ENCODE data around the gene TRMT1. TPM values are rescaled to one million over a fixed set of nuclear protein-coding genes. Genes with fewer than 3 reads are reported as not detected.
A peak's percentile ranks its signal among the peaks of the same experiment; 100 is the strongest.

The TRMT1 gene
- total and polyA plus RNA-seq, 2 of the 8 experiments (the other 6 are each of a cell fraction or from before 2014, with no cell fraction given): 77.4 to 99.3 TPM

DNA sequence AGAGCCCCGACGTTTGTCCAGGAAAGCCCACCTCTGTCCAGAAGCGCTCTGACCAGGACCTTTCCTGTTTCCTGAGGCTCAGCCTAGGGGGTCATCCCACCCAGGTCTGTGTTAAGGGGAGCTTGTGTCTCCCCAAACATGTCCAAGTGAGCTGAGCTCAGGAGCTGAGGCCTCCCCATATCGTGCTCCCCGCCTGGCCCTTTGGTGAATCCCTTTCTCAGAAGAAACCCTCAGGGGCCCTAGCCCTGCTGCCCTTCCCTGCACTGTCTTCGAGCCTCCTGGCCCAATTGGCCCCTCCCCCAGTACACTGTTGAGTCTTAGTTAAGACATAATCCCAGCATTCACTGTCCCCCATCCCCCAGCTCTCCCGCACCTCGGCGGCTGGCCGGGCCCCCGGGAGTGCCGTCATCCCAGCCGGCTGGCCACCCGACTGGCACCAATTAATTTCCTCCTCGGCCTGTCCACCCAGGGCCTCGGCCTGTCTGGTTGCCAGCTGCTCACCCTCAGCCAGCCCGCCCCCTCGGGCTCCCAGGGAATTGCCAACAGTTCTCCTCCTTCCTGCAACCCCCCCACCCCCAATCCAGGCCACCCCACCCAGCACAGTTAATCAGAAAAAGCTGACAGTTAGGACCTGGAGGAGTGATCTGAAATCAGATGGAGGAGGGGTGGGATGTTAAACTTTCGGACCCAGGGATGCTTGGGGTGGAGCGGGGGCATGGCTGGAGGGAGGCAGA, 47.2 kb upstream of the TRMT1 start (continued):
- TF ChIP-seq ASH2L (IDR thresholded peaks at IDR 0.05; ENCODE audit: low read length) (no peak), TCF12 (IDR thresholded peaks at IDR 0.05; ENCODE audit: low read depth, low read length) (no peak), EGR1 (IDR thresholded peaks at IDR 0.05; ENCODE audit: borderline replicate concordance, low read depth, low read length) (peak; percentile 19; the same call in 1 of the 2 replicates), POLR2A (IDR thresholded peaks at IDR 0.05; ENCODE audit: control extremely low read depth in 1 of 2, low read depth in 2 of 2, low read length in 2 of 2) (peak in 1 of 2 experiments; percentile 52; a peak in 1 of 3 replicates), GTF2F1 (IDR thresholded peaks at IDR 0.05; ENCODE audit: borderline replicate concordance, low read depth, low read length) (no peak), CHD2 (IDR thresholded peaks at IDR 0.05; ENCODE audit: low read length) (no peak), HDAC6 (IDR thresholded peaks at IDR 0.05; ENCODE audit: low read depth, low read length) (no peak), POU5F1 (IDR thresholded peaks at IDR 0.05; ENCODE audit: low read depth, low read length) (no peak), TBP (IDR thresholded peaks at IDR 0.05; ENCODE audit: low read depth, low read length) (0 out of 2 replicates have a peak, but pooled peaks have one; percentile 37), SP1 (IDR thresholded peaks at IDR 0.05; ENCODE audit: low read depth, low read length) (peak; percentile 56; the same call in 1 of the 2 replicates), CREB1 (IDR thresholded peaks at IDR 0.05) (no peak), SAP30 (IDR thresholded peaks at IDR 0.05; ENCODE audit: insufficient read depth, insufficient replicate concordance, low read length) (no peak), EP300 (IDR thresholded peaks at IDR 0.05; ENCODE audit: borderline replicate concordance in 1 of 2, low read depth in 2 of 2, low read length in 2 of 2) (peak in 1 of 2 experiments; percentile 15; a peak in 1 of 3 replicates), SUZ12 (IDR thresholded peaks at IDR 0.05; ENCODE audit: low read length) (no peak), RAD21 (IDR thresholded peaks at IDR 0.05 in 1 of 2, conservative IDR thresholded peaks at IDR 0.05 in 1 of 2; ENCODE audit: low read depth in 2 of 2, low read length in 2 of 2) (no peak), CEBPB (IDR thresholded peaks at IDR 0.05; ENCODE audit: low read depth, low read length) (no peak), GABPA (IDR thresholded peaks at IDR 0.05; ENCODE audit: borderline replicate concordance, insufficient read depth, low read length) (no peak), RBBP5 (IDR thresholded peaks at IDR 0.05; ENCODE audit: borderline replicate concordance, low read depth, low read length) (peak; percentile 58; the same call in 1 of the 2 replicates), SP4 (IDR thresholded peaks at IDR 0.05; ENCODE audit: low read length) (no peak), CHD1 (IDR thresholded peaks at IDR 0.05; ENCODE audit: low read depth, low read length) (no peak; the same call in 1 of the 2 replicates)
- TF ChIP-seq, protein P1, sequence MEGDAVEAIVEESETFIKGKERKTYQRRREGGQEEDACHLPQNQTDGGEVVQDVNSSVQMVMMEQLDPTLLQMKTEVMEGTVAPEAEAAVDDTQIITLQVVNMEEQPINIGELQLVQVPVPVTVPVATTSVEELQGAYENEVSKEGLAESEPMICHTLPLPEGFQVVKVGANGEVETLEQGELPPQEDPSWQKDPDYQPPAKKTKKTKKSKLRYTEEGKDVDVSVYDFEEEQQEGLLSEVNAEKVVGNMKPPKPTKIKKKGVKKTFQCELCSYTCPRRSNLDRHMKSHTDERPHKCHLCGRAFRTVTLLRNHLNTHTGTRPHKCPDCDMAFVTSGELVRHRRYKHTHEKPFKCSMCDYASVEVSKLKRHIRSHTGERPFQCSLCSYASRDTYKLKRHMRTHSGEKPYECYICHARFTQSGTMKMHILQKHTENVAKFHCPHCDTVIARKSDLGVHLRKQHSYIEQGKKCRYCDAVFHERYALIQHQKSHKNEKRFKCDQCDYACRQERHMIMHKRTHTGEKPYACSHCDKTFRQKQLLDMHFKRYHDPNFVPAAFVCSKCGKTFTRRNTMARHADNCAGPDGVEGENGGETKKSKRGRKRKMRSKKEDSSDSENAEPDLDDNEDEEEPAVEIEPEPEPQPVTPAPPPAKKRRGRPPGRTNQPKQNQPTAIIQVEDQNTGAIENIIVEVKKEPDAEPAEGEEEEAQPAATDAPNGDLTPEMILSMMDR (IDR thresholded peaks at IDR 0.05; ENCODE audit: control extremely low read depth in 1 of 3, insufficient read depth in 1 of 3, low read depth in 1 of 3, low read length in 3 of 3): 0 out of 4 replicates have a peak, but pooled peaks of 1 of the 3 experiments have one; percentile 5
- TF ChIP-seq, protein P2, sequence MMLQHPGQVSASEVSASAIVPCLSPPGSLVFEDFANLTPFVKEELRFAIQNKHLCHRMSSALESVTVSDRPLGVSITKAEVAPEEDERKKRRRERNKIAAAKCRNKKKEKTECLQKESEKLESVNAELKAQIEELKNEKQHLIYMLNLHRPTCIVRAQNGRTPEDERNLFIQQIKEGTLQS (IDR thresholded peaks at IDR 0.05; ENCODE audit: insufficient read depth, low read depth, low read length): no peak

Data from H1 (cell line).